Measurements from ENCODE around the gene ZBTB45.

The ZBTB45 gene

DNA sequence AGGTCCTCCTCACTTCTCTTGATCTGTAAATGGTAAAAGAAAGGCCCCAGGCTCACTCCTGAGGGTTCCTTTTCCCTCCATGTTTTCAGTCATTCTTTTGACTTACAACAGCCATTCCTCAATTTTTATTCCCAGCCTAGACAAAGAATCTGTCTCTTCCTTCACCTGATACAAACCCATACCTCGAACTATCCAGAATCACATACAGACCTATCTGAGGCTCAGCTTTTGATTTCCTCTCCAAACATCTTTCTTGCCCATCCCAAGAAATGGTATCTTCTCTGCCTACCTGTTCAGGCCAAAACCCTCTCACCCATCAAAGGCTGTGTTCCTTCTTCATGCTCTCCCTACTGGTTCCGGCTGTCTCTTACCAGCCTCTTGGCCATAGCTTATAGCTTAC lies 33.0 kb upstream of the ZBTB45 start:
- no peak for DNase-seq (ENCODE audit: extremely low read depth, low read depth)
- no peak for TF ChIP-seq CTCF (IDR thresholded peaks at IDR 0.05; ENCODE audit: low read depth, low read length)

GRCh38 chr19:58551577-58552471 lies 32.2 kb upstream of the ZBTB45 start:
- no peak for DNase-seq (ENCODE audit: extremely low read depth, low read depth)
- no peak for TF ChIP-seq CTCF (IDR thresholded peaks at IDR 0.05; ENCODE audit: low read depth, low read length)

DNA sequence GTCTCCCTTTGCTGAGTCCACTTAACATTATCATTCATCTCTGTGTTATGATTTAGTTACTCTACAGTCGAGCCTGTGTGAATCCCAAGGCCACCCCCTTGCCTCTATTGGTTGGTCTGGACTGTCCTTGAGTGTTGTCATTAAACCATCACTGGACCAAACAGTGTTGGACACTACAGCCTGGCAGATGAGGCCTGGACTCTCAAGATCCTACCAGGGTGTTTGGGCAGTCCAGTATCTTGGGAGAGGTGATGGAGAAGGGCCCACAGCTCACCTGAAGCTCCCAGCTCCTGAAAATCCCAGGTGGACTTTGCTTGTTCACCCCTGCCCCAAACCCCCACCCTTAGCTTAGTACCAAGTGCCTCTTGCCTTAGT lies 31.5 kb upstream of the ZBTB45 start:
- TF ChIP-seq CTCF (IDR thresholded peaks at IDR 0.05; ENCODE audit: low read depth, low read length) = no peak

GRCh38 chr19:58550362-58551122 lies 30.9 kb upstream of the ZBTB45 start:
- TF ChIP-seq CTCF (IDR thresholded peaks at IDR 0.05; ENCODE audit: low read depth, low read length) = no peak
- no peak for DNase-seq (ENCODE audit: extremely low read depth, low read depth)

More for the DNA sequence above, 31.5 kb upstream of the ZBTB45 start:
- DNase-seq (ENCODE audit: extremely low read depth, low read depth) = no peak

DNA sequence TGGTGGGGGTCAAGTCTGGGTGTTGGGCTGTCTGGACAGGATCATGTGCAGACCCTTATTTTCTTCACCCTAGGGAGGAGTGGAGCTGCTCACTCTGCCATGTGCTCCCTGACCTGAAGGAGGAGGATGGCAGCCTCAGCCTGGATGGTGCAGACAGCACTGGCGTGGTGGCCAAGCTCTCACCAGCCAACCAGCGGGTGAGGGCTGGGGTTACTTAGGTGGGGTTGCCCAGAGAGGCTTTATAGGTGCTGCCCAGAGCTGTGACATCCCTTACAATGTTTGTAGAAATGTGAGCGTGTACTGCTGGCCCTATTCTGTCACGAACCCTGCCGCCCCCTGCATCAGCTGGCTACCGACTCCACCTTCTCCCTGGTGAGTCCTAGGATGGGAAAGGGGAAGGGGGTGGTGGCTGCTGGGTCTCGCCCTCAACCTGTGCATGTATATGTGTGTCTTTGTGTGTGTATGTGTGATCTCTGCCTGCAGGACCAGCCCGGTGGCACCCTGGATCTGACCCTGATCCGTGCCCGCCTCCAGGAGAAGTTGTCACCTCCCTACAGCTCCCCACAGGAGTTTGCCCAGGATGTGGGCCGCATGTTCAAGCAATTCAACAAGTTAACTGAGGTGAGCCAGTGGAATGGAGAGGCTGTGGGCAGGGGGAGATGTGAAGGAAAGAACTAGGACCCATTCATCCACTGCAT lies 30.2 kb upstream of the ZBTB45 start:
- TF ChIP-seq CTCF (IDR thresholded peaks at IDR 0.05; ENCODE audit: low read depth, low read length) = no peak
- no peak for DNase-seq (ENCODE audit: extremely low read depth, low read depth)

DNA sequence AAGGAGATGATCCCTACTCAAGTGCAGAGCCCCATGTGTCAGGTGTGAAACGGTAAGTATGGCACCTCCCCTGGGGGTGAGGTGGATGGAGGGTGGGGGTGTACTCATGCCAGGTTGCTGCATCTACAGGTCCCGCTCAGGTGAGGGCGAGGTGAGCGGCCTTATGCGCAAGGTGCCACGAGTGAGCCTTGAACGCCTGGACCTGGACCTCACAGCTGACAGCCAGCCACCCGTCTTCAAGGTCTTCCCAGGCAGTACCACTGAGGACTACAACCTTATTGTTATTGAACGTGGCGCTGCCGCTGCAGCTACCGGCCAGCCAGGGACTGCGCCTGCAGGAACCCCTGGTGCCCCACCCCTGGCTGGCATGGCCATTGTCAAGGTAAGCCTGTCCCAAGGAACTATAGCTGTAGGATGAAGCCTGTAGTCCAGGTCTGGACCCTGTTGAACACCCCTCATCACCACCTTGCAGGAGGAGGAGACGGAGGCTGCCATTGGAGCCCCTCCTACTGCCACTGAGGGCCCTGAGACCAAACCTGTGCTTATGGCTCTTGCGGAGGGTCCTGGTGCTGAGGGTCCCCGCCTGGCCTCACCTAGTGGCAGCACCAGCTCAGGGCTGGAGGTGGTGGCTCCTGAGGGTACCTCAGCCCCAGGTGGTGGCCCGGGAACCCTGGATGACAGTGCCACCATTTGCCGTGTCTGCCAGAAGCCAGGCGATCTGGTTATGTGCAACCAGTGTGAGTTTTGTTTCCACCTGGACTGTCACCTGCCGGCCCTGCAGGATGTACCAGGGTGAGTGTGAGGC lies 29.5 kb upstream of the ZBTB45 start:
- DNase-seq (ENCODE audit: extremely low read depth, low read depth) = no peak
- TF ChIP-seq CTCF (IDR thresholded peaks at IDR 0.05; ENCODE audit: low read depth, low read length) = no peak

Measured in AG09319 (cell line).